Breast epithelium (tissue), 3 donors: ENCODE measurements around the gene NSF.

Experiments
- CTCF ChIP-seq, 3 donors: fragments of 450-650 bp; IDR thresholded peaks; one replicate each; pipeline ENCODE4 v1.5.1; 2016 to 2017; ENCODE audit warnings: antibody characterized with exemption in 3 of 3, mild to moderate bottlenecking in 3 of 3, moderate library complexity in 3 of 3
- POLR2A ChIP-seq: fragments of 450-650 bp; IDR thresholded peaks from one replicate; pipeline ENCODE4 v1.6.1; 2016; ENCODE audit warnings: antibody characterized with exemption, mild to moderate bottlenecking, moderate library complexity
- POLR2AphosphoS5 ChIP-seq, 3 donors: sonication (generic); formaldehyde crosslinking; IDR thresholded peaks; one replicate each; pipeline ENCODE4 v1.6.1; 2017; ENCODE audit warnings: antibody characterized with exemption in 3 of 3

- TF ChIP-seq CTCF (IDR thresholded peaks at IDR 0.05) (no peak), POLR2A (no peak), POLR2AphosphoS5 (IDR thresholded peaks at IDR 0.05) (no peak)
These were observed 199.1 kb downstream of the NSF start for GRCh38 chr17:46789610-46790009.
